Epidermal melanocyte (primary cell): ENCODE measurements around the gene ARHGEF10L.

Source experiments
- DNase-seq: peaks from one replicate; pipeline ENCODE4 v3.0.0; 2011; ENCODE audit warnings: low spot score; ENCODE audit not compliant: insufficient read length

ARHGEF10L gene

DNA sequence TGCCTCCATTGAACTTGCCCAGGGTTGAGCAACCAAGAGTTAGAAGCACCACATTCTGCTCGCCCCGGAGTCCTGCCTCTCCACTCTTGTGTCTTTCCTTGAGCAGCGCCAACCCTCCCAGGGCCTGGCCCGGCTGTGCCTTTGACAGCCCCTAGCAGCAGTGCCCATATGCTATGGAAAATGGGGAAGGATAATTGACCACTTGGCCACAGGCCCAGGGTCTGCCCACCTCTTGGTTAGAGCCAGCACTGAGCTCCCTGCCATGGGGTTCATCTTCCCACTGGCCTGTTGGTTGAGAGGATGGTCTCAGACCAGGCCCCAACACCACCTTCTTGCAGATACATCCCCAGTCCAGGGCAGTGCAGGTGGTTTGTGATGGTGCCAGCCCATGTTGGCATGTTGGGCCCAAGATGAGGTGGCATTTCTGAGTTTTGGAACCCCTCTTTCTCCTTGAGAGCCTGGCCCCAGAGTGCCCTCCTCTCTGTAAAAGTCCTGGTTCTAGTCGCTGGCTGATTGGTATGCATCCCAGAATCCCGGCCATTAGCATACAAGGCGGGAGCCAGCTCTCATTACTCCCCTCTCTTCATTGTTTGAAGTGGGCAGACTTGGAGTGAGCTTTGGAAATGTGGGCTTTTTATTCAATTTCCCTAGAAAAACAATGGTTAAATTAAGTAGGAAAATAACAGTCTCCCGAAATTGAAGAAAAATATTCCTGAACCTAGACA lies 7.6 kb downstream of the ARHGEF10L start:
- no peak for DNase-seq

DNA sequence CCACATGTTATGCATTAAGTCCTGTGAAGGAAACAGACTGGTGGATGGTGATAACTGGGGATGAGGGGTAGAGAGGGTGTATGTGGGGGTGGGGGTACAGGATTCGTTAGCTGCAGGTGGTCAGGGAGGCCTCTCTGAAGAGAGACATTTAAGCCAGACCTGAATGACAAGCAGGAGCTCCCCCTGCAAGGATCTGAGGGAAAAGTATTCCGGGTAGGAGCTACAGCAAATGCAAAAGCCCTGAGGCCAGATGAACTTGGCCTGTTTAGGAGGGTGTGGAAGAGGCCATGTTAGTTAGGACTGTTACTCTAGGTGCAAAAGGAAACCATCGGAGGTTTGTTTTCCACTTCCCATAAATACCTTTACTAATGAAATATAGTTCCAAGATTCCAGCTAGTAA lies 9.9 kb downstream of the ARHGEF10L start:
- DNase-seq: no peak

DNA sequence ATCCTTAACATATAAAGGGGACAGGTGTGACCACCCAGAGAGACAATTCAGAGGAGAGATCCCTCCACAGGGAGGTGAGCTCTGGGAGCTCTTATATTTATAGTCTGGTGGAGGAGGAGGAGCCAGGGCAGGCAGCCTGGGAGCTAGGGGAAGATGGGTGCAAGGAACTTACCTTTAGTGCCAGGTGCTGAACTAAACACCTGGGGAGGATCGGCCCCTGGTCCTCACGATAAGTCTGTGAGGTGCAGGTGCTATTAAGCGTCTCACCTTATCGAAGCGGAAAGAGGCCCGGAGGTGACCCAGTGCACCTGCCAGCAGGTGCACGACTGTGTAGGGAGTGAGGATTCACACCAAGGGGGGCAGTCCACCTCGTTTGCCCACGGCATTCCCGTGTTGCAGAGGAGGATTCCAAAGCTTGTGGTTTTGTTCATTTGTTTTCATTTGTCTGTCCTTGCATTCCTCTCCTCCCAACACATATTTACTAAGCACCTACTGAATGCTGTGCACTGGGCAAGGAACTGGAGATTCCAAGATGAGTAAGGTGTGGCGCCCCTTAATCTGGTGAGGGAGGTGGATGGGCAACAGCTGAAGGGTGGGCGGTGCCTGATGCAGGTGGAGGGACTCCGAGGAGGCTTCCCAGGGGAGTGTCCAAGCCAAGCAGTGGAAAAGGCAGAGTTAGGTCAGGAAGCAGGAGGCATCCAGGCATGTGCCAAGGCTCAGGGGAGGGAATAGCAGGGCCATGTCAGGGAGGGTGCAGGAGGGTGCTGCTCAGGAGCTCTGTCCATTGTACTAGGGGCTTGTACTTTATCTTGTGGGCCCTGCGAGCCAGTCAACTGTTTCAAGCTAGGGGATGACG lies 11.5 kb downstream of the ARHGEF10L start:
- no peak for DNase-seq

DNA sequence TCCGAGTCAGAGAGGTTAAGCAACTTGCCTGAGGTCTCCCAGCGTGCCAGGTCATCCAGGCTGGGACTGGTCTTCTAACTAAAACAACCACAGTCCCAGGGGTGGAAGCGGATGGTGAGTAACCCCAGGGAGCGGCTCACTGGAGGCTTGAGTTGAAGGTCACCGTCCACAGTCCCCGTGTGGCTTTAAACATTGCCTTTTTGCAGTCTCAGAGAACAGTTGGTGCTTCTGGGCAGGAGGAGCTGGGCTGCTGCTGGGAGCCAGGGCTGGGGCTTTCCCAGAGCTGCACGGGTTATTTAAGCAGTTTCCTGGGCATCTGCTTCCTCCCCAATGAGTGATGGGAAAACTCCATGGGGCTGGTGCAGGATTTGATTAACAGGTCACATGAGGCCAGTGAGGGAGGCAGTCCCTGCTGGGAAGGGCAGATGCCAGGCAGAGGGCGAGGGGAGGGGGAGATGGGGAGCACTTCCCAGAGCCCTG lies 12.3 kb downstream of the ARHGEF10L start:
- no peak for DNase-seq

DNA sequence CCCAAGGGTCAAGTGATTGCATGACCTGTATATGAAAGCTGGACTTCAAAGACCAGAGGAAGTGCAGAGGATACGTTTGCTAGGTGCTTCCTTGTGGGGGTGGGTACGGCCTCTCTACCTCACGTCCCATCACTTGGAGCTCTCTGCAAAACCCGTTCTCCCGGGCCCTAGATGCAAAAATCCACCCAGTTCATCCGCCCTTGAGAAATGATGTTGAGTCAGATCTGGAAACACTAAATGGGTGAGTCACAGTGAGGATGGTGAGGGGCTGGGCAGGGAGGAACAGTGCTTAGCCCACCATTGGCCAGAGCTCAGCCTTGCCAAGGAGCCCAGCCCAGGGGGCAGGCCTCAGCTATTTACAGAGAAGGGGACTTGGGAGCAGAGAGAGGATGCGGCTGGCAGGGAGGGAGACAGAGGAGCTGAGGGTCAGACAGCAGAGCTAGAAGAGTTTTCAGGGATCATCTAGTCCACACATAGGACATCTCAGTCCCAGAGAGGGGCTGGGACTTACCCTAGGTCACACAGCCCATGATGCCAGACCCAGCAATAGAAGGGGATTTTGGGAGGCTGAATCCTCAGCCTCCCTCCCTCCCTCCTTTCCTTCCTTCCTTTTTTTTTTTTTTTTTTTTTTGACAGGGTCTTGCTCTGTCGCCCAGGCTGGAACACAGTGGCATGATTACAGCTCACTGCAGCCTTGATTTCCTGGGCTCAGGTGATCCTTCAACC lies 14.6 kb downstream of the ARHGEF10L start:
- DNase-seq: no peak

DNA sequence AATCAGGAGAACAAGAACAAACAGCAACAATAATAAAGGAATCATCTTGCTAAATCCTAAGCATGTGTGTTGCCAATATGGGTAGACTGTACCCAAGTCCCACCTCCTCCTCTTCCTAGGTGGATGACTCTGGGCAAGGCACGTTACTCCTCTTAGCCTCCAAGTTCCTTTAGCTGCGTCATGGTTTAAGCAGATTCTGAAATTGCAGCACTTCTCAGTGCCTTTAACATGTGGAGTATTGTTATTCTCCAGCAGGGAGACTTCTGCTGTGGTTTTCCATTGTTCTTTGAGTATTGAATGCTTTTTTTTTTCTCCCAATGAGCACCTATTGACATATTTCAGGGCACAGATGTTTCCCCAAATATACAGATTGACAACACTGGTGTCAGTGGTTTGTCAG lies 15.5 kb downstream of the ARHGEF10L start:
- DNase-seq: no peak

DNA sequence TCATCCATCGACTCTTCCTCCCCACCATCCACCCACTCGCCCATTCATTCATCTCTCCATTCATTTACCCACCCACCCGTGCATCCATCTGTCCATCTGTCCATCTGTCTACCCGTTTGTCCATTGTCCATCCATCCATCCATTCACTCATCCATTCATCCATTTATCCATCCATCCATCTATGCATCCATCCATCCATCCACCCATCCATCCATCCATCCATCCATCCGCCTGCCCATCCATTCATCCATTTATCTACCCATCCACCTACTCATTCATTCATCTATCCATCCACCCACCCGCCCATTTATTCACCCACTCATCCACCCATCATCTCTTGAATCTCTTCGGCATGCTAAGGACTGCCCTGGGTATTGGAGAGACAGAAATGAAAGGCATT lies 18.5 kb downstream of the ARHGEF10L start:
- DNase-seq: no peak

DNA sequence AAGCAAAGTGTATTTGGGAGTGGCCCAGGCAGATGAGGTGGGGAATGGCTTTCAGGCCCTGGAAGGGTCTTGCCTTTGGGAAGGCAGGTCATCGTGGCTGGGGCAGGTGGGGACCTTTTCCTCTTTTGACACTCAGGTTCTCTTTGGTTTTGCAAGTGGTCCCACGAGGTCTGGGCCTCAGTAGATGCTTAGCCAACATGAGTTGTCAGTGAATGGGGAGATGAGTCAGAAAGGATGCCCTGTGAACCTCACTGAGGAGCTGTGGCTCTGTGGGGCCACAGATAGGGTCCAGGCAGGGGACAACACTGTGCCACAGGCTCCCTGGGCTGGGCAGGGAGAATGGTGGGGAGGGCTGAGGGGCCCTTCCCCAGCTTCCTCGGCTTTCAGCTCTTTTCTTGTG lies 19.0 kb downstream of the ARHGEF10L start:
- DNase-seq: no peak

DNA sequence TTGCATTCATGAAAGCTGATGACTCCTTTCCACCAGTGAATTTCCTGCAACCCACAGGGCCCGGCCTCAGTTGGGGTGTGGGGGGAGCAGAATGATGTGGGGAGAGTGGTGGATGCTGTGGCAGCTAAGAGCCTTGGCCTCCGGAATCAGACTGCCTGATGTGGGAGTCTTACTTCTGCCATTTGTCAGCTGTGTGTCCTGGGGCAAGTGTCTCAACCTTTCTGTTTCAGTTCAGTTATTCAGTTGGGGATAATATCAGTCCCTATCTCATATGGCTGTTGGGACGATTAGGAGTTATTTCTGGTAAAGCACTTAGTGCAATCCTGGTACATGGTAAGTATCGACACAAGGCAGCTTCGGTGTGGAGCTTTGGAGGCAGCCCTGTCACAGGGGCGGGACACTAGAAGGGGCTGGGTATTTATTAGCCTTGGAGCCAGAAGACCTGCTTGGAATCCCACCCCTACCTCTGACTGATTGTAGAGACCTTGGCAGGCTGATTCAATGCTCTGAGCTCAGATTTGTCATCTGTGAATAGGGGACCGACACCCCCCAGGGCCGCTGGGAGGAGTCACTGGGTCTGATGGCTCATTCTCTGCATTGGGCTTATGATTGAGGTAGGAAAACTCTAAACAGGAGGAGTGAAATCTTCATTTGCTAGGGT lies 19.6 kb downstream of the ARHGEF10L start:
- no peak for DNase-seq

DNA sequence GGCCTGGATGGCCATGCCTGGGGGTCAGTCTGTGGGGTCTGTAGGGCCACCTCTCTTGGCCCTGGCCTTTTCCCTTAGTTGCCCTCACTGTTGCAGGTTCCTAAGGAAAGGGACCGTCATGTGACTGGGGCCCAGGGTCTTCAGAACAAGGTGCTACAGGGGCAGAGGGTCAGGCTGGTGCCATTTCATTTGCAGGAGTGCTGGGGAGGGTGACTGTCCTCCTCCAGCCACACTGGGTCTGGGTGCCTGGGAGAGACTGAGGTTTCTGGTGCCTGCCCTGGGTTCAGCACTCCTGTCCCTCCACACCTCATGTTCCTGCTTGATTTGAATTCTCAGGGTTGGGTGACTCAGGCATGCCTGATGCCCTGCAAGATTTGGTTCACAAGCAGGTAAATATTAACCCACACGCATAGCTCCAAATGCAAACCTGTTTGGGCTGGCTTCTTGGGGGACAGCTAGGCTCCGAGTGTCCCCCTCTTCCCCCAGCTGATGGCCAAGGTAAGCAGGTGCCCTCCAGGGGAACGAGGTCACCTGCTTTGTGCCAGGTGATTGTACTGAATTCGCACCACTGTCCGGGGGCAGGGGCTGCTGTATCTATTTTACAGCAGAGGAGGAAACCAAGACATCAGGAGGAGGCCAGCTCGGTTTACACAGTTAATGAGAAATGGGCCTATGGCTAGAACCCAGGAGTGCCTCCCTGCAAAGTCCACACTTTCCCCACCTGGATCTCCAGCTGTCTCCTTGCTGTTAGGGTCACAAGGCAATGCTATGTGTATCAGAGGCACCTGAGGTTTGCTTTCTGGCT lies 20.3 kb downstream of the ARHGEF10L start:
- DNase-seq: no peak

DNA sequence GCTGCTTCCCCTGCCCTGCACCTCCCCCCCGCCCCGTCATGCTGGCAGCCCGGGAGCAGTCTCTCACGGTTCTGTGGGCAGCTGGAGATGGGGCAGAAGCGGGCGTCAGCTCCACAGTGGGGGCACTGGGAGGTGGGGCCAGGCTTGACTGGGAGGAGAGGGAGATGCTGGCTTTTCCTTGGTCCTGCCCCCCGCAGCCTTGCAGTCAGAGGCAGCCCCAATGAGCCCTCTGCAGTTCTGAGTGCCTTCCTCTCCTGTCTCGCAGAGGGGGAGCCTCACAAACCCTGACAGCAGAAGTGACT lies 21.7 kb downstream of the ARHGEF10L start:
- DNase-seq: no peak

DNA sequence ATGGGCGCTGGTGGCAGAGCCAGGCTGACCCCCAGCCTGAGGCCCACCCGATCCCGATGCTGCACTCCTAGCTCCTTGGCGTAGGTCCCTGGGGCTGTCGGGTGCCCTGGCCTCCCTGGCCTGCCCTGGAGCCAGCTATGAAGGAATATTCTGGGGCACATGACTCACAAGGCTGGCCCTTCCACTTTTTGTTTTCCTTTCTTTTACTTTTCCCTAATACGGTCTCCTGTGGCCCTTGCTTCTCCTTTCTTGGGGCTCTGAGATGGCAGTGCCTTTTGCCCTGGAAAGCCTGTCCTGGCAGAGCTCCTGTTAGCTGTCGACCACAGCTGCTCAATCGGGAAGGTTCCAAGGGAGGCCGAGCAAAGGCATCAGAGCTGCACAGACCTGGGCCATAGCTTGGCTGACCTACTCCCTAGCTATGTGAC lies 22.1 kb downstream of the ARHGEF10L start:
- DNase-seq: no peak

DNA sequence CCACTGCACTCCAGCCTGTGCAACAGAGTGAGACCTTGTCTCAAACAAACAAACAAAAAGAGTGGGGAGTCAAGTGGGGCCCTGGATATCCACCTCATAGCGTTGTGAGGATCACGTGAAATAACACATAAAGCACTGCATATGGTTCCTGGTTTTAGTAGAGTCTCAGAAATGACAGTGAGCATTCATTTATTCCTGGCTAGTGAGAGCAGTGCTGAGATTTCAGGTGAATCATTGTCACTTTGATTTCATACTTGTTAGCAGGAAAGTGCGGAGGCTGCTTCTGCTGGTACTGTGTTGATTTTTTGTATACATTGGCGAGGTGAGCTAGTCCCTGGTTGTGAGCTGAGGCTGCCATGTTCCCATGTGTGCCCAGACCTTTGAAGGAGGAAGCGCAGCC lies 22.9 kb downstream of the ARHGEF10L start:
- no peak for DNase-seq

DNA sequence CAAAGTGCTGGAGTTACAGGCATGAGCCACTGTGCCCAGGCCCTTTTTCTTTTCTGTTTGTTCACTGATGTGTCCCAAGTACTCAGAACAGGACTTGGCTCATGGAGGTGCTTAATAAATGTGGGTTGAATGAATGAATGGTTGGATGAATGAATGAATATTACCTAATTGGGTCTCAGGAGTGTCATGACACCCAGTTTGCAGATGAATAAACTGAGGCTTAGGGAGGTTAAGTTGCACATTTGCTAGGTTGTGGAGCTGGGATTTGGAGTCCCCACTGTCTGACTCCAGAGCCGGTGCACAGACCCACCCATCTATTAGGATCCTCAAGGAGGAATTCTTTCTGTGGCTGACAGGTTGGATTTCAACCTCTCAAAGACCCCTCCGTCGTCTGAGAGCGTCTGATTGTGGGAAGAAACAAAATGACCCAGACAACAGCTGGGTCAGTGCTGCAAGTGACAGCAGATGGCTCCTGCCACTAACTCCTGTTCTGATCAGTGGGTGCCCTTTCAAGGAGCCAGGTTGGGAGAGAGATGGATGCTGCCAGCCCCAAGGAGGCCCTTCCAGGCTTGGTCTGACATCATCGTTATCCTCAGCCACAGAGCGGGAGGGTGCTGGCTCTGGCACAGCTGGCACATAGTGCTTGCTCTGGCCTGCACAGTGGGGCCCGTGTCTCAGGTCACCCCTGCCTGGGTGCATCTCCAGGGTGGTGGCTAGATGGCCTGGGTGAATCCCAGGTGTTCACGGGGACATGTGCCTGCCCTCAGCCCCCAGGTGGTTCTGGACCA lies 24.2 kb downstream of the ARHGEF10L start:
- no peak for DNase-seq

DNA sequence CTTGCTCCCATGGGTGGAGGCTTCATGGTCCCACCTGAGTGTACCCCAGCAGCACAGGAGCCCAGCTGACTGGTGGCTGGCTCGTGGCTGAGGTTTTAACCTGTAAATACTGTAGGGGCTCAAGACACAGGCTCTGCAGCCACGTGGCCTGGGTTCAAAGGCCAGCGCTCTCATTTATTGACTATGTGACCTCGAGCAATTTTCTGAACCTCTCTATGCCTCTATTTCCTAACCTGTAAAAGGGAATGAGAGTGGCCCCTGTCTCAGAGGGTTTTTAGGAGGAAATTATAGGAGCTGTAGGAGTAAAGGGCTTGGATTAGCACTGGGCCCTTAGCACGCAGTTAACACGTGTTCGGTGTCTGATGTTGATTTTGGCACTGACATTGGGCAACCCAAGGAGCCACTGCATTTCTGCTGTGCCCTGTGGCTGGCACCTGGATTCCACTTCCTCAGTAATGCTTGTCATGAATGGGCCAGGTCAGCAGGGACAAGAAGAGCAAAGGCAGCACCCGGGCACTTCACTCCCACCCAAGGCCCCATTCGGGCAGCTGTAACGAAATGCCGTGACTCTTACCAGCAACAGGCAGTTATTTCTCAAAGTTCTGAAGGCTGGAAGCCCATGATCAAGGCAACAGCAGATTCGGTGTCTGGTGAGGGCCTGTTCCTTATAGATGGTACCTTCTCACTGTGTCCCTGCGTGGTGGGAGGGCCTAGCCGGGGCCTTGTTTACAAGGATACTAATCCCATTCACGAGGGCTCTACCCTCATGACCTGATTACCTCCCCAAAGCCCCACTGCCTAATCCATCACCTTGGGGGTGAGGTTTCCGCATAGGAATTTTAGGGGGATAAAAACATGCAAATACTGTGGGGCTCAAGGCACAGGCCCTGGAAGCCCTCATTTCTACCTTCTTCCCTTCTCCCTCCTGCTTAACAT lies 25.2 kb downstream of the ARHGEF10L start:
- no peak for DNase-seq

DNA sequence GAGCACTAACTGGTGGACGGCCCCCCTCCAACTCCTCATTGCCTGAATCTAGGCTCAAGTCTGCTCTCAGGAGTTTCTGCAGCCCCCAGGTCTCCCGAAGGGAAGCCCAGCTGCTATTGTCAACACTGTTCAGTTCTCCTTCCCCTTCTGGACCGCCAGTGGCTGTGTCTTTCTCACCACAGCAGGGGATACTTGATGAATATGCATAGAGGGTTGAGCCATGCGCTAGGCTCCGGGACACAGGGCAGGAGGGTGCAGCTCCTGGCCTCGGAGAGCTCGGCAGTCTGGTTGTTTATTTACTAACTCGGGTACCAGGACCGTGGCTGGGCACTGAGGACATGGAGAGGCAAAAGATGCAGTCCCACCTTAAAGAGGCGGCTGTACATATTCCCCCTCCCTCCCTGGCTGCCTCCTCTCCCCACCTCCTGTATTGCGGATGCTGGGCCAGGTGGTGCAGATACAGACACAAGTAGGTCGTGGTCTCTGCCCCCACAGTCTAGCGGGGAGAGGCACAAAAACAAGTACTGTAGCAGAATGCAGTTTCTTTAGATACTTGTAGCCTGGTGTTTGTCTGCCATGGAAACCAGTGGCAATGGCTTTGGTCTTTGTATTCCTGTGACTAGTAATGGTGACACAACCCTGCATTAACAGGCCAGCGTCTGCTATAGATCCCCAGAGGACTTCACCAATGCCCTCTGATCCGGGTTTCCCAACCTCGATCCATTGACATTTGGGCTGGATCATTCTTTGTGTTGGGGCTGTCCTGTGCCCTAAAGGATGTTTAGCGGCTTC lies 26.2 kb downstream of the ARHGEF10L start:
- no peak for DNase-seq

DNA sequence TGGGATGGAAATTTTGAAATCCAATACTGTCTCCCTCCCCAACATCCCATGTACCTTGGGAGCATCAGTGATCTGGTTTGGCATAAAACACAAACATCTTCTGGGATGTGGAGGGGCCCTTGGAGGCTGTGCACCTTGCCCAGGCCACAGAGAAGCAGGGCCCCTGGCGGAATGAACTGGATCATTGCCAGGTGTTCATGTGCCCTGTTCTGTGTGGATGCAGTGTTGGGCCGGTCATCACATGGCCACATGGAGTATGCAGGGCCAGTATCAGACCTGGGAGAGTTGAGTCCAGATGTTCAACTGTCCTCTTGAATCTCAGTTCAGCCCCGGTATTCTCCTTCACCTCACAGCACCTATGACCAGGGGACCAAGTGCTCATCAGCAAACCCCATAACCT lies 26.9 kb downstream of the ARHGEF10L start:
- DNase-seq: no peak

DNA sequence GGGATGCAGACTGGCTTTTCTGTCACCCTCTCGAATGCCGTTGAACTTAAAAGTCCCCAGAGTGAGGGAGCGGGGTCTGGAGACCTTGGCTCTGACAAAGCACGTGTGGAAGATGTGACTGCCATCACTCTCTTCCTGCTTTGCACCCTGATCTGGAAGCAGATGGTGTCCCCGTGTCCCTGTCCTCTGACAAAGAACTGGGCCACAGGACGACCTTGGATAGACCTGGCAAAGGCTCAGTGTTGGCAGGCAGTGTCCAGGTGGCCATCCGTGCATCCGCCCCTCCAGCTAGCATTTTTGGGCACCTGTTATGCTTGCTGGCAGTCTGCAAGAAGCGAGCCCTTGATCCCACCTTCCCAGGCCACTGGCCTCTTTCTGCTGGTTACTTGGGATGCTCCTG lies 27.4 kb downstream of the ARHGEF10L start:
- no peak for DNase-seq
